K562 (cell line): Measurements from ENCODE around the gene PGA3. TPM values are rescaled to one million over a fixed set of nuclear protein-coding genes. Genes with fewer than 3 reads are reported as not detected.

Experiments used
- CC2D1A ChIP-seq: fragments of 450-650 bp; IDR thresholded peaks from 2 replicates; pipeline ENCODE4 v1.6.1; 2017; ENCODE audit warnings: mild to moderate bottlenecking
- GATAD2B ChIP-seq: fragments of 450-650 bp; IDR thresholded peaks from 2 replicates; pipeline ENCODE4 v1.6.1; 2017; ENCODE audit warnings: mild to moderate bottlenecking, borderline replicate concordance
- RAD21 ChIP-seq, 2 experiments: fragments of 250-450 bp in 1 of 2; fragments of 450-650 bp in 1 of 2; sonication (Bioruptor Pico) in 1 of 2; formaldehyde crosslinking in 1 of 2; IDR thresholded peaks in 1 of 2; conservative IDR thresholded peaks in 1 of 2; 2 replicates each; pipeline versions ENCODE4 v1.4.0 to v1.8.0; 2020 to 2022; ENCODE audit warnings: mild to moderate bottlenecking in 2 of 2, moderate library complexity in 1 of 2
- RB1 ChIP-seq: fragments of 450-650 bp; IDR thresholded peaks from 2 replicates; pipeline ENCODE4 v1.6.1; 2017; ENCODE audit warnings: low read depth, mild to moderate bottlenecking
- RCOR1 ChIP-seq, 2 experiments: IDR thresholded peaks; 2 replicates each; pipeline ENCODE4 v1.6.1; 2012; ENCODE audit warnings: low read depth in 2 of 2, low read length in 2 of 2, borderline replicate concordance in 1 of 2, improper control_type of control experiment in 1 of 2
- REST ChIP-seq, 2 experiments: fragments of 450-650 bp; formaldehyde crosslinking in 1 of 2; IDR thresholded peaks; 2 replicates each; pipeline versions ENCODE4 v1.4.0 to v1.6.1; 2014 to 2020; ENCODE audit warnings: mild to moderate bottlenecking in 2 of 2, borderline replicate concordance in 1 of 2, low read depth in 1 of 2
- TSC22D4 ChIP-seq: fragments of 450-650 bp; IDR thresholded peaks from 2 replicates; pipeline ENCODE4 v1.6.1; 2016; ENCODE audit warnings: missing genetic modification characterization, missing biosample characterization, control low read depth
- ZBTB33 ChIP-seq: sonication (generic); formaldehyde crosslinking; IDR thresholded peaks from 2 replicates; pipeline ENCODE4 v1.8.1; 2023; ENCODE audit warnings: mild to moderate bottlenecking, missing genetic modification reagents
- polyA plus RNA-seq, 8 experiments: library from polyadenylated mRNA; depleted of rRNA in 4 of 8; stranded (reverse) in 5 of 8; unstranded in 3 of 8; fragments of >200 nt; fragmentation: Nextera tagmentation in 2 of 8; fragmentation: Illumina TruSeq in 1 of 8; extraction: Ambion mirVana in 2 of 8; extraction: Trizol in 1 of 8; gene quantifications; 2 replicates each; pipeline versions ENCODE4 v1.2.1 to v1.2.3, GENCODE V29; 2011 to 2014; ENCODE audit warnings: inconsistent platforms in 1 of 8, missing spikeins in 1 of 8
- total RNA-seq, 7 experiments: library from RNA; depleted of rRNA in 6 of 7; stranded (reverse); fragments of >200 nt in 6 of 7; fragmentation: Illumina TruSeq in 2 of 7; extraction: Trizol in 2 of 7; gene quantifications; 2 replicates each; pipeline versions ENCODE4 v1.2.1 to v1.2.3, GENCODE V29; 2011 to 2021; ENCODE audit warnings: low replicate concordance in 1 of 7
- TF ChIP-seq, protein P1 (sequence below): fragments of 250-450 bp; sonication (Bioruptor Pico); IDR thresholded peaks from 2 replicates; pipeline ENCODE4 v1.9.0; 2021; ENCODE audit warnings: mild to moderate bottlenecking, inconsistent platforms
- TF ChIP-seq, protein P2 (sequence below), 2 experiments: fragments of 250-450 bp in 1 of 2; fragments of 450-650 bp in 1 of 2; sonication (Bioruptor Pico) in 1 of 2; IDR thresholded peaks; 2 replicates each; pipeline versions ENCODE4 v1.6.1 to v1.8.0; 2016 to 2021; ENCODE audit warnings: mild to moderate bottlenecking in 2 of 2, moderate library complexity in 2 of 2, missing compliant biosample characterization in 1 of 2, missing genetic modification characterization in 1 of 2

Gene PGA3
- total and polyA plus RNA-seq, 9 of the 15 experiments (the other 6 are each of a cell fraction or from before 2014, with no cell fraction given), result 0.15 to 0.18 (median 0.18) TPM; not detected in 6

DNA sequence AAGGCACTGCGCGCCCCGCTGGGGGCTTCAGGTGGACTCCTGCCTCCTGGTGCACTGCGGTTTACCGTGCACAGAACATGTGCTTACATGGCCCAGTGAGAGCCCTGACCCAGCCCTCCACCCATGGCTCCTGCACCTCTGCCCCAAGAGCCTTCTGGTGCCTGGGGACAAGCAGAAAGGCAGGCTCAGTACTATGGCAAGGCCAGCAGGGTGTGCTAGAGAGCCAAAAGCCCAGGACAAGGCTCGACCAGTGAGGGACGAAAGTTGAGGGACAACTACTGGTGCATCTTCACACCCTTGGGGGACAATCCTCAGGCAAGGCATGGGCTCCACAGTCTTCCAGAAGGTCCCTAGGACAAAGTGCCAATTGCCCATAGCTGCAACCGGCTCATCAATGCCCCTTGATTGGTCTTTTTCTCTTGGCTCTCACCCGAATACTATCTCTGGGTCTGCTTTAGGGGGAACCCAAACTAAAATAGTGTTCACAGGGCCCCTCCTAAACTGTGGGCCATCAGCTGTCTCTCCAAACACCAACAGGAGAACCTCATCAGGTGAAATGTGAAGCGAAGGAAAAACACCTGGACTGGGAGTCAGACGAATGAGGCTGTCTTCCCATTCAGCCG is 51.2 kb downstream of the PGA3 start (continued):
- TF ChIP-seq REST (IDR thresholded peaks at IDR 0.05; ENCODE audit: borderline replicate concordance), result peak; percentile 80
- TF ChIP-seq REST (CRISPR knock-in tag; IDR thresholded peaks at IDR 0.05; ENCODE audit: low read depth), result no peak
- no peak for TF ChIP-seq GATAD2B
- peak; percentile 52; the same call in 1 of the 2 replicates for TF ChIP-seq CC2D1A
- TF ChIP-seq RB1, result peak; percentile 76; the same call in 1 of the 2 replicates
- no peak for TF ChIP-seq ZBTB33 (CRISPR knock-in tag)
- peak; percentile 79 to 92 for TF ChIP-seq RAD21 (CRISPR knock-in tag; conservative IDR thresholded peaks at IDR 0.05 in 1 of 2, IDR thresholded peaks at IDR 0.05 in 1 of 2)
- peak in 1 of 2 experiments; percentile 41; a peak in 1 of 4 replicates for TF ChIP-seq RCOR1 (IDR thresholded peaks at IDR 0.05; ENCODE audit: borderline replicate concordance in 1 of 2, low read depth in 2 of 2, low read length in 2 of 2)
- TF ChIP-seq, protein P1, sequence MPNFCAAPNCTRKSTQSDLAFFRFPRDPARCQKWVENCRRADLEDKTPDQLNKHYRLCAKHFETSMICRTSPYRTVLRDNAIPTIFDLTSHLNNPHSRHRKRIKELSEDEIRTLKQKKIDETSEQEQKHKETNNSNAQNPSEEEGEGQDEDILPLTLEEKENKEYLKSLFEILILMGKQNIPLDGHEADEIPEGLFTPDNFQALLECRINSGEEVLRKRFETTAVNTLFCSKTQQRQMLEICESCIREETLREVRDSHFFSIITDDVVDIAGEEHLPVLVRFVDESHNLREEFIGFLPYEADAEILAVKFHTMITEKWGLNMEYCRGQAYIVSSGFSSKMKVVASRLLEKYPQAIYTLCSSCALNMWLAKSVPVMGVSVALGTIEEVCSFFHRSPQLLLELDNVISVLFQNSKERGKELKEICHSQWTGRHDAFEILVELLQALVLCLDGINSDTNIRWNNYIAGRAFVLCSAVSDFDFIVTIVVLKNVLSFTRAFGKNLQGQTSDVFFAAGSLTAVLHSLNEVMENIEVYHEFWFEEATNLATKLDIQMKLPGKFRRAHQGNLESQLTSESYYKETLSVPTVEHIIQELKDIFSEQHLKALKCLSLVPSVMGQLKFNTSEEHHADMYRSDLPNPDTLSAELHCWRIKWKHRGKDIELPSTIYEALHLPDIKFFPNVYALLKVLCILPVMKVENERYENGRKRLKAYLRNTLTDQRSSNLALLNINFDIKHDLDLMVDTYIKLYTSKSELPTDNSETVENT, result 0 out of 2 replicates have a peak, but pooled peaks have one; percentile 16
- no peak for TF ChIP-seq TSC22D4 (tag)
- TF ChIP-seq, protein P2, sequence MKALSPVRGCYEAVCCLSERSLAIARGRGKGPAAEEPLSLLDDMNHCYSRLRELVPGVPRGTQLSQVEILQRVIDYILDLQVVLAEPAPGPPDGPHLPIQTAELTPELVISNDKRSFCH (CRISPR knock-in tag; IDR thresholded peaks at IDR 0.05), result no peak
- TF ChIP-seq, protein P2 (tag; IDR thresholded peaks at IDR 0.05), result no peak
